ENCODE measurements around the gene SIRT4. TPM values are rescaled to one million over a fixed set of nuclear protein-coding genes. Genes with fewer than 3 reads are reported as not detected.

The SIRT4 gene
- total RNA-seq, 1 experiment from 2014 or later = 1.5 TPM

- DNase-seq (ENCODE audit: low read depth, low spot score) = no peak
- Histone ChIP-seq H3K36me3 (ENCODE audit: control insufficient read depth, insufficient read depth, low read length) (no peaks in the 10 kb centered on the region), H3K9me3 (ENCODE audit: control insufficient read depth, insufficient read depth, low read depth, low read length) (no peaks in the 10 kb centered on the region), H3K27me3 (ENCODE audit: control insufficient read depth, insufficient read depth, low read length) (no peaks in the 10 kb centered on the region), H3K4me3 (ENCODE audit: low read depth in 2 of 2, low read length in 2 of 2) (no peak overlapping the region), H3K4me1 (ENCODE audit: control insufficient read depth, insufficient read depth, low read length) (peaks cover 5% of the 10 kb centered on the region), H3K27ac (ENCODE audit: low read length) (no peak overlapping the region)
- in situ Hi-C loops (cut with HindIII; ENCODE audit: low pct_unique_long_range_greater_than_20kb, low sequenced_read_pairs) = no loop called here
- no TSS peak for BruUV-seq (replicated peaks)
- ATAC-seq = no peak
- TF ChIP-seq TCF7L2 (IDR thresholded peaks at IDR 0.05; ENCODE audit: low read depth, low read length) (no peak), REST (IDR thresholded peaks at IDR 0.05; ENCODE audit: insufficient read depth in 1 of 2, low read depth in 2 of 2, low read length in 1 of 2) (no peak)
- ChIA-PET CTCF (interaction anchor here (0.5 to 0.7 kb wide), 6 partner anchors 15 to 280 kb away, joined by 3 to 5 read pairs (median 4); no protein-coding TSS in a partner anchor), POLR2A (interaction anchor here (0.7 kb wide), 2 partner anchors 164 to 700 kb away, joined by 3 to 4 read pairs; no protein-coding TSS in a partner anchor)
- intact Hi-C loops (cut with micrococcal nuclease; ENCODE audit: unreplicated experiment) = no loop called here
Measured at GRCh38 chr12:120346681-120347080, 44.6 kb downstream of the SIRT4 start.

GRCh38 chr12:120347766-120348165, 45.6 kb downstream of the SIRT4 start:
- no peaks in the 10 kb centered on the region for H3K27me3 ChIP-seq (ENCODE audit: control insufficient read depth, insufficient read depth, low read length)
- no peak for ATAC-seq
- H3K4me3 ChIP-seq (ENCODE audit: low read depth in 2 of 2, low read length in 2 of 2) = no peak overlapping the region
- H3K27ac ChIP-seq (ENCODE audit: low read length) = no peak overlapping the region
- no peak for DNase-seq (ENCODE audit: low read depth, low spot score)
- BruUV-seq (replicated peaks) = no TSS peak
- no peaks in the 10 kb centered on the region for H3K36me3 ChIP-seq (ENCODE audit: control insufficient read depth, insufficient read depth, low read length)
- CTCF ChIA-PET = no interaction called here
- POLR2A ChIA-PET = no interaction called here
- no peaks in the 10 kb centered on the region for H3K9me3 ChIP-seq (ENCODE audit: control insufficient read depth, insufficient read depth, low read depth, low read length)
- TF ChIP-seq CTCF (IDR thresholded peaks at IDR 0.05) (no peak), TCF7L2 (IDR thresholded peaks at IDR 0.05; ENCODE audit: low read depth, low read length) (no peak)
- H3K4me1 ChIP-seq (ENCODE audit: control insufficient read depth, insufficient read depth, low read length) = peaks cover 5% of the 10 kb centered on the region
- in situ Hi-C loops (cut with HindIII; ENCODE audit: low pct_unique_long_range_greater_than_20kb, low sequenced_read_pairs) (no loop called here), intact Hi-C loops (cut with micrococcal nuclease; ENCODE audit: unreplicated experiment) (no loop called here)

- Histone ChIP-seq H3K4me3 (ENCODE audit: low read depth in 2 of 2, low read length in 2 of 2) (no peak overlapping the region), H3K27me3 (ENCODE audit: control insufficient read depth, insufficient read depth, low read length) (no peaks in the 10 kb centered on the region), H3K4me1 (ENCODE audit: control insufficient read depth, insufficient read depth, low read length) (peaks cover 5% of the 10 kb centered on the region), H3K27ac (ENCODE audit: low read length) (no peak overlapping the region), H3K9me3 (ENCODE audit: control insufficient read depth, insufficient read depth, low read depth, low read length) (no peaks in the 10 kb centered on the region), H3K36me3 (ENCODE audit: control insufficient read depth, insufficient read depth, low read length) (no peaks in the 10 kb centered on the region)
- in situ Hi-C loops (cut with HindIII; ENCODE audit: low pct_unique_long_range_greater_than_20kb, low sequenced_read_pairs) = no loop called here
- POLR2A ChIA-PET = no interaction called here
- intact Hi-C loops (cut with micrococcal nuclease; ENCODE audit: unreplicated experiment) = no loop called here
- no peak for TF ChIP-seq POLR2AphosphoS5 (IDR thresholded peaks at IDR 0.05; ENCODE audit: low read depth, low read length)
- no peak for TF ChIP-seq REST (IDR thresholded peaks at IDR 0.05; ENCODE audit: insufficient read depth in 1 of 2, low read depth in 2 of 2, low read length in 1 of 2)
- no peak for TF ChIP-seq TCF7L2 (IDR thresholded peaks at IDR 0.05; ENCODE audit: low read depth, low read length)
- TF ChIP-seq CTCF (IDR thresholded peaks at IDR 0.05) = no peak
- no peak for TF ChIP-seq SIN3A (IDR thresholded peaks at IDR 0.05; ENCODE audit: borderline replicate concordance, insufficient read depth, low read depth, low read length)
- CTCF ChIA-PET = interaction anchor here (0.9 kb wide), 1 partner anchor 9 kb away, joined by 3 read pairs; no protein-coding TSS in a partner anchor
- no TSS peak for BruUV-seq (replicated peaks)
- ATAC-seq (no peak), DNase-seq (ENCODE audit: low read depth, low spot score) (no peak)
Measured at GRCh38 chr12:120350576-120351350, 48.6 kb downstream of the SIRT4 start.
